Smooth muscle cell of the brain vasculature (primary cell): ENCODE results near the gene C3.

Source experiments
- DNase-seq: peaks from one replicate; pipeline ENCODE4 v3.0.0-alpha.2; 2012; ENCODE audit warnings: low read depth, low spot score

The C3 gene

DNA sequence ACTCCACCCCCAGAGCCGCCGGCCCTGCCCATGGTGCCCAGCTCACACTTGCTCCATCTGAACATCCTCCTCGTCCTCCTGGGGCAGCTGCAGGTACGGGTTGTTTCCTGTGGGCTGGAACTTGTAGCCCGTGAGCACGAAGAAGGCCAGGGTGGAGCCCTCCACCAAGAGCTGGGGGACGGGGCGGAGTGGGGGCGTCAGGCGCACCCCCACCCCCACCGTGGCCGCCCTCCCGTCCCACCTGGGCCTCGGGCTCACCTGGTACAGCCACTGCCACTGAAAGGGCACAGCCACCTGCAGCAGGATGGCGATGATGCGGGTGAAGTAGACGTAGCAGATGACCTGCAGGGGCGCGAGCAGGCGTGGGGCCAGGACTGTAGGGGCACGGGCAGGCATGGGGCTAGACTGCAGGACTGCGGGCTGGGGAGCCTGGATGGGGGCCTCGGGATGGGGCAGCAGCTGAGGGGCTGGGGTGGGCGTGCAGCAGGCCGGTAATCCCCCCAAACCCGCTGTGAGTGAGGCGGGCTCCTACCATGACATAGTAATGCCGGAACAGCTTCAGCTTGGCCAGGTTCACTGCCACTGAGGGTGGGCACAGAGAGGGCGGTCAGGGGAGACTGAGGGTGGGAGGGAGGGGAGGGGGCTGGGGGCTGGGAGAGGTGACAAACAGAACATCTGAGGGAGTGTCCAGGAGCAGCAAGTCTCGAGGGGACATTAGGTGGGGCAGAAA, 10.7 kb upstream of the C3 start:
- no peak for DNase-seq

GRCh38 chr19:6730153-6730804, 9.8 kb upstream of the C3 start:
- no peak for DNase-seq

- DNase-seq, result no peak
These were observed 9.2 kb upstream of the C3 start for GRCh38 chr19:6729573-6730152.

DNA sequence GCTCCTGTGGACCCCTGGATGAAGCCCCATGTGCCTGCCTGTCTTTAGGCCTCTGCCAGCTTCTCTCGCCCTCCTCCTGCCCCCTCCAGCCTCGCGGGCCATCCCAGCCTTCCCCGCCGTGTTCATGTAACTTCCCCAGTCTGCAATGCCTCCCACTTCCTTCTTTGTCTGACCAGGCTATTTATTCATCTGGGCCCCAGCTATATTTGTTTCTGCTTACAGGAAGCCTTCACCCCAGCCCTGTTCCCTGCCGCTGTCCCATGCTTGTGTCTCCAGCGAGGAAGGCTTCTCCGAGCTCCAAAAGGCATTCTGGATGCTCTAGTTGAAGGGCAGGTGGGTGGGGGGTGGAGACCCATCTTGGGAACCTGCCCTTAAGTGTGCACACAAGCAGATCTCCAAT, 7.9 kb upstream of the C3 start:
- no peak for DNase-seq

- DNase-seq, result no peak
These were observed 5.2 kb upstream of the C3 start for GRCh38 chr19:6725513-6726231.

DNA sequence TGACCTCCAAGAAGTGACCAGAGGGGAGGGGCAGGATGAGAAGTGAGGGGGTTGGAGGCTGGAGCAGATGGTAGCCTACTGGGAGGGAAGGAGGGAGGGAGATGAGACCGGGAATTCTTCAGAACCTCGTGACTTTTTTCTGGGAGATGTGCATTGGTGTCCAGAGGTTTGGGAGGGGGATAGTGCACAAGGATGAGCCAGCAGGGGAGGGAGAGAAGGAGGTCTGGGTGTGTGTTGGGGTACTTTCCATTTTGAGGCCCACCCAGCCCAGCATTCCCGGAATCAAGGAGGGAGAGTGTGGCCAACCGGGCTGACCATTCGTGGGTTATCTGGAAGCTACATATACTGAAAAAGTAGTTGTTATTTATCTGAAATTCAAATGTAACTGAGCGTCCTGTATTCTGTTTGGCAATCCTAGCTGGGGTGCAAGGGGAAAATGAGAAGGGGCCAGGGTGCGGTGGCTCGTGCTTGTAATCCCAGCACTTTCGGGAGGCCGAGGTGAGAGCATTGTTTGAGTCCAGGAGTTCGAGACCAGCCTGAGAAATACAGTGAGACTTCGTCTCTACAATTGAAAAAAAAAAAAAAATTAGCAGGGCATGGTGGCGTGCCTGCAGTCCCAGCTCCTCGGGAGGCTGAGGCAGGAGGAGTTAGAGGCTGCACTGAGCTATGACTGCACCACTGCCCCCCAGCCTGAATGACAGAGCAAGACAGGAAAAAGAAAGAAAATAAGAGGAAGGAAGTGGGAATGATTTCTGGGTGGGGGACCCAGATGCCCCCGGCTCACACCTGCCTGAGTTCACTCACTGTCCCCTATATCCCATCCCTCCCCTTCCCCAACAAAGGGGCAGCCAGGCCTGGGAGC, 4.4 kb upstream of the C3 start:
- DNase-seq, result no peak

GRCh38 chr19:6723738-6724137, 3.3 kb upstream of the C3 start:
- DNase-seq, result no peak

DNA sequence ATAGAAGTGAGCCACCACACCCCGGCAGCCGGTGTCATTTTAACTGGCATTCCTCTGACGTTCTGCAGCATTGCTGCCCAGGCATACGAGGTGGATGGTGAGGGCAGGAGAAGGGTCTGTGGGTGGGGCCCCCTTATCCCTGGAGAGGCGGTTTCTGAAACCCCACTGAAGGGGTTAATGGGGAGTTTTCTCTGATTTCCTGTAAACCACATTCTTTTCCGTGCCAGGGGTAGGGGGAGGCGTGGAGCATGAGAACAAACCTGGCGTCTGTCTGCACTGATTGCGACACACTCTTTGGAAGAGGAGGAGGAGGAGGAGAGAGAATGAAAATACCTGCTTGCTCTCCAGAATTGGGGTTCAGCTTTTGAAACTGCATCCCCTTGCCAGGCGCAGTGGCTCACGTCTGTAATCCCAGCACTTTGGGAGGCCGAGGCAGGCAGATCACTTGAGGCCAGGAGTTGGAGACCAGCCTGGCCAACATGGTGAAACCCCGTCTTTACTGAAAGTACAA, 2.7 kb upstream of the C3 start:
- no peak for DNase-seq

GRCh38 chr19:6721773-6722172, 1.3 kb upstream of the C3 start:
- no peak for DNase-seq

- DNase-seq, result no peak
These were observed 656 bp upstream of the C3 start for GRCh38 chr19:6721138-6721474.

DNA sequence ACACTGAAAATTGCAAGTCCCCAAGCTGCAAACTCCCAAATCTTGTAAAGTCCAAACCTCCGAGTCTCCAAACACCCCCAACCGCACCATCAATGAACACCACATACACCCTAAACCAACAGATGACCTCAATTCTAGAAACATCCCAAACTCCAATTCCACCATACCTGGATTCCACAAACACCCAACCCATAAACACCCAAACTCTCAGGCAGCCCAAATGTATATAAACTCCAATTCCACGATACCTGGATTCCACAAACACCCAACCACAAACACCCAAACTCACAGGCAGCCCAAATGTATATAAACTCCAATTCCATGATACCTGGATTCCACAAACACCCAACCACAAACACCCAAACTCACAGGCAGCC, 470 bp downstream of the C3 start:
- DNase-seq, result no peak

GRCh38 chr19:6719540-6719861, 949 bp downstream of the C3 start:
- DNase-seq, result no peak

DNA sequence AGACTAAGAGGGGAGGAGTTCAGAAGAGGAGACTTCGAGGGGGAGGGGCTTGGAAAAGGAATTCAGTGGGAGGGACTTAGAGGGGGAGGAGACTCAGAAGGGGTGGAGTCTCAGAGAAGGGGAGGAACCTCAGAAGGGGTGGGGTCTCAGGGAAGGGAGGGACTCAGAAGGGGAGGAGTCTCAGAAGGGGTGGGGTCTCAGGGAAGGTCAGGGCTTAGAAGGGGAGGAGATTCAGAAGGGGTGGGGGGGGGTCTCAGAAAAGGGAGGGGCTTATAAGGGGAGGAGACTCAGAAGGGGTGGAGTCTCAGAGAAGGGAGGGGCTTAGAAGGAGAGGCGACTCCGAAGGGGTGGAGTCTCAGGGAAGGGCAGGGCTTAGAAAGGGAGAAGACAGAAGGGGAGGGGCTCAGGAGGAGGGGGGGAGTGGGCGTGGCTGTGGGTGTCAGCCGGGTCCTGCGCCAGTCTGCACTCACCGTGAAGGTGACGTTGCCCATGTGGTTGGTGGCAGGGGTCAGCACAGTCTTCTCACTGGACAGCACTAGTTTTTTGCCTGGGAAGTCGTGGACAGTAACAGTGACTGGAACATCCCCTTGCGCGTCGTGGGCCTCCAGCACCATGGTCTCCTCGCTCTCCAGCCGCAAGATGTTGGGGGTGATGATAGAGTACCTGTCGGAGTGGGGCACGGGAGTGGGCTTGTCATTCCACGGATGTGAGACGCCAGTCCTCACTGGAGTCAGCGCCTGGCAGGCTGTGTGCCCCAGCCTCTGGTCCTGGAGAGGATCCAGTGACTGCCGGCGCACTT, 1.5 kb downstream of the C3 start:
- DNase-seq, result no peak

DNA sequence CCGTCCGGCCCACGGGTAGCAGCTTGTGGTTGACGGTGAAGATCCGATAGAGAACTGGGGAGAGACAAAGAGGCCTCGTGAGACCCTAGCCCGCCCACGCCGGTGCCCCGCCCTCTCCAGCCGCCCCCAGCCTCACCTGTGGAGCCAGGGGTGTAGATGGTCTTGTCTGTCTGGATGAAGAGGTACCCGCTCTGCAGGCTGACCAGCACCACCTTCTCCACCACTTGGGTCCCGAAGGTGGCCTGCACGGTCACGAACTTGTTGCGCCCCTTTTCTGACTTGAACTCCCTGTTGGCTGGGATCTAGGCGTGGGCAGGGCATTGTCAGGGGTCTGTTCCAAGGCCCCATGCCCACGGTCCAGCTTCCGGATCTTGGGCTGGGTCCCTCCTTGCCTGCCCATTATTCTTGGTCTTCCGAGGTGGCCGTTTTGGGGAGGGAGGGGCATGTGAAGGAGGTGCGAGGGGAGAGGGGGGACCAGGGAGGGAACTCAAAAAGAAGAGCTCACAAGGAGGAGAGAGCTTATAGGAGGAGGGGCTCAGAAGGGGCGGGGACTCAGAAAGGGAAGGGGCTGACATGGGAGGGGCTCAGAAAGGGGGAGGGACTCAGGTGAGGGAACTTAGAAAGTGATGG, 2.2 kb downstream of the C3 start:
- DNase-seq, result no peak

DNA sequence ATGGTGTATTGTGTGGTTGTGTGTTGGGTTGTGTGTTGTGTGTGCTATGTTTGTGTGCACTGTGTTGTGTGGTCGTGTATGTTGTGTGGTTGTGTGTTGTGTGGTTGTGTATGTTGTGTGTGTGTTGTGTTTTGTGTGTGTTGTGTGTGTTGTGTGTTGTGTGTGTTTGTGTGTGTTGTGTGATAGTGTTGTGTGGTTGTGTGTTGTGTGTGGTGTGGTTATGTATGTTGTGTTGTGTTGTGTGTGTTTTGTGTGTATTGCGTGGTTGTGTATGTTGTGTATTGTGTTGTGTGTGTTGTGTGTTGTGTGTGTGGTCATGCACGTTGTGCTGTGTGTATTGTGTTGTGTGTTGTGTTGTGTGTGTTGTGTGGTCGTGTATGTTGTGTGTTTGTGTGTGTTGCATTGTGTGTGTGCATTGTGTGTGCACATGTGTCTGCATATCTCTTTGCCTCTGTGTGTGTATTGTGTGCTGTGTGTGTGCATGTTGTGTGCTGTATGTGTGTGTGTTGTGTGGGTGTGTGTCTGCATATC, 2.9 kb downstream of the C3 start:
- DNase-seq, result no peak

DNA sequence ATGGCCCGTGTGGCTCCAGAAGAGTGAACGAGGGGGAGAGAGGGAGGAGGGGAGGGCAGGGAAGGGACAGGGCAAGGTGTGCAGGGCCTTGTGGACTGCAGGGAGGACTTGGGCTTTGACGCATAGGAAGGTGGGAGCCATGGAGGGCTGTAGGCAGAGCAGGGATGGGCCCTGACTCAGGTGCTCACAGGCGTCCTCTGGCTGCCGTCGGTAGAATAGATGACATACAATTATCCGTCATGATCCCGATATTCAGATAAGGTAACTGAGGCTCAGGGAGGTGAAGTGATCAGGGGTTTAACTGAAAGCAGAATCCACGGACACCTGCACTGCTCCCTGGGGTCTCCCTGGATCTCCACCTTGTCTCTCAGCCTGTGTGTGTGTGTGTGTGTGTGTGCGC, 3.4 kb downstream of the C3 start:
- DNase-seq, result no peak

DNA sequence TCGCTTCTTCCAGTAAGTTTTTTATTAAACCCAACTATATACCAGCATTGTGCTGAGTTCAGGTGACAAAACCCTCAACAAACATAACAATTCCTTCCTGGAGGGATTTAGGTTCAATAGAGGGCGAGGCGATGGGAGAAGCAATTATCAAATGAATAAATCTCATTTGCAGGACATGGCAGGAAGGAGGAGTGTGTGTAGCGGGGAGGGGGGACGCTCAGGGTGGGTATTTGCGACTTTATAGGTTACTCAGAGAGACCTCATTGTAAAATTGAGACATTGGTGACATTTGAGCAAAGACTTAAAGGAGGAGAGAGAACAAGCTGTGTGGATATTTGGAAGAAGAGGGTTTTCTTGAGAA, 3.9 kb downstream of the C3 start:
- no peak for DNase-seq

GRCh38 chr19:6714749-6715555, 5.5 kb downstream of the C3 start:
- DNase-seq, result no peak
